Ovary (tissue), 3 donors: ENCODE measurements around the gene SMOC2.

ENCODE experiments used
- CTCF ChIP-seq, 3 donors: fragments of 450-650 bp in 2 of 3; fragments of 200-600 bp in 1 of 3; IDR thresholded peaks; one replicate each; pipeline versions ENCODE4 v1.5.1 to v1.8.0; 2016 to 2022; ENCODE audit warnings: antibody characterized with exemption in 3 of 3, mild to moderate bottlenecking in 1 of 3
- EP300 ChIP-seq: sonication (generic); formaldehyde crosslinking; IDR thresholded peaks from one replicate; pipeline ENCODE4 v1.6.1; 2017; ENCODE audit warnings: antibody characterized with exemption
- POLR2A ChIP-seq: fragments of 450-650 bp; IDR thresholded peaks from one replicate; pipeline ENCODE4 v1.6.1; 2017; ENCODE audit warnings: antibody characterized with exemption, mild to moderate bottlenecking, moderate library complexity
- donor health status: DM: no; HTN: no; CAD: no.

- TF ChIP-seq CTCF (IDR thresholded peaks at IDR 0.05): no peak
- no peak for TF ChIP-seq POLR2A
- no peak for TF ChIP-seq EP300
Measured at GRCh38 chr6:168516944-168517741, 76.2 kb downstream of the SMOC2 start.
